T-helper 1 cell (primary cell): ENCODE measurements around the gene PPP1R1B.

Experiments used
- DNase-seq, 5 donors: peaks; one replicate each; pipeline ENCODE4 v3.0.0-alpha.2; 2012 to 2020

The PPP1R1B gene

DNA sequence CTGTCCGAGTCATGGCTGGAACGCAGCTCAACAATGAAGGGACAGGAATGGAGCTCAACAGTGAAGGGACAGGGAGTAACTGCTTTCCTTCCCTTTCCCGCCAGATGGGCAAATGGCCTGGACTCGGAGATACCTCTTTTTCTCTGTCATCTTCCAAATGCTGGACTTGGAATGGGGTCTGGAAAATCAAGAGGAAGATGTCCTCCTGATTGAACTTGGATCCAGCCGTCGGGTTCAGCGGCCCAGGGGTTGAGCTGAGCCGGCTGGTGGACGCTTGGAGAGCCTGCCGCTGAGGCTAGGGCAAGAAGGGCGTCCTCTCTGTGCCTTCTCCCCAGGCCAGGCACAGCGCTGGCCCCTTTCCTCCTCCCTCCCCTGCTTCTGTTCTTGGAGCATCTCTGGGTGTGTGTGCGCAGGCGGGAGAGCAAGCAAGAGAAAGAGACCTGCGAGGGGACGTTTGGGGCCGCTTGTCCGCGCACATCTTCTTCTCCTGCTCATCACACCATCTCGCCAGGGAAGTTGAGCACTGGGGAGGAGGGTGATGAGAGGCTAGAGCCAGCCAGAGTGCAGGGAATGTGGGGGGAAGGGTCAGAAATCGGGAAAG lies 25.7 kb upstream of the PPP1R1B start:
- DNase-seq, result no peak

DNA sequence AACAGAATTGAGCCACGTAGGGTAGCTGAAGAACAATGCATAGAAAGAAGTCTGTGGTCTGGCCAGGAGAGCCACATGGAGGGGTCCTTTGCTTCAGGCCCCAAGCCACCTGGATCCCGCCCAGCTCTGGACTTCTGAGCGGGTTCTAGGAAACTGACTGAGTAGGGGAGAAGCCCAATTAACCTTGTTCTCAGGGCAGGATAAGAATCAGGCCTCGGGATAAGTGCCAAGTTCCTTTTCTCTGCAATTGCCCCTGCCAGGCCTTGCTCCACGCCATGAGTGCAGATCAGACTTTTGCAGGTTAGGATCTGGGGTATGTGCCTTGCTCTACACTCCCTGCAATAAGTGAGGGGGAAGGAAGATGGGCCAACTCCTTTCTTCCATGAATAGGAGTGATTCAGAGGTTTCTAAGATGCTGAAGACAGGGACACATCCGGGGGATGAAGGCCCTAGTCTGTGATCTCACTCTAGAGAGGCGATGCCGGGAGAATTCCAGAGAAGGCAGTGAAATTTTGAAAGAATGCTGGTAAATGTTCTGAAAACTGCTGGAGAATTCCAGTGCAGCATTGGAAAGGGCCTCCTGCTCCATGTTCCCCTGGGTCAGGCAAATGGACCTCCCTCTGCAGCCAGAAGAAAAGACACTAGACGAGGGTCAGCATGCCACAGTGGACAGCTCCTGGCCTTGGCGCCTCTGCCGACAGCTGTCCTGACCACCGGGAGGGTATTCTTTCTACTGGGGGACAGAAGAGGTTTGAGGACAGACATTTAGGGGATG lies 24.8 kb upstream of the PPP1R1B start:
- DNase-seq, result no peak

DNA sequence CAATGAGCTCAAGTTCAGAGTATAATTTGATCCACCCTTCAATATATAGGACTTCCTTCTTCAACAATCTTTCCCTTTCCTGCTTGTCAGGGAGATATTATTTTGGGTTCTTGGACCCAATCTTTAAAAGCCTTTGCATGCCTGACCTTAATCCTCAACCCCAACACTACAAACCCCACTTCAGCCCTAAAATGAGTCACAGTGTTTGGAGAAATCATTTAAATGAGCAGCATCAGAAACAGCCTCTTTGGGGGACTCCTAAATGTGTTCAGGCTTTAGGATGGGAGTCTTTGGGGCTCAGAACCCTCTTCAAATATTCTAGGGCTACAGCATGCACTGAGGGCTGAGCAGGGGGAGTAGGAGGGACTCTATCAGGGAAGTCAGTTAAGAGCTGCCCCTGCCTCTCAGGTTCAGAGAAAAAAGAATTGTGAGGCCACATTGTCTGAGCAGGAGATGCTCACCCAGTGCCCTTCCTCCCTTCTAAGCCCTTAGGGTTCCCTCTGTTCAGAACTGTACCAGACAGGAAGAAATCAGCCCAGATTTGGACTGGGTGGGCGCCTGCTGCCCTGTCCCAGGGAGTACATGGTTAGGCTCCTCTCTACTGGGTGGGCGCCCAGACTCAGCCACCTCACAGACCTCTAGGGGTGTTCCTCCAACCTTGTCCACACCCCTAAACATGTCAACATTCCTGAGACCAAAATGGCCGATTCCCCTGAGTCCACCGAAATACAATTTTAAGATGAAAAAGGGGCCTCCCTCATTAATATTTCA lies 24.0 kb upstream of the PPP1R1B start:
- no peak for DNase-seq

DNA sequence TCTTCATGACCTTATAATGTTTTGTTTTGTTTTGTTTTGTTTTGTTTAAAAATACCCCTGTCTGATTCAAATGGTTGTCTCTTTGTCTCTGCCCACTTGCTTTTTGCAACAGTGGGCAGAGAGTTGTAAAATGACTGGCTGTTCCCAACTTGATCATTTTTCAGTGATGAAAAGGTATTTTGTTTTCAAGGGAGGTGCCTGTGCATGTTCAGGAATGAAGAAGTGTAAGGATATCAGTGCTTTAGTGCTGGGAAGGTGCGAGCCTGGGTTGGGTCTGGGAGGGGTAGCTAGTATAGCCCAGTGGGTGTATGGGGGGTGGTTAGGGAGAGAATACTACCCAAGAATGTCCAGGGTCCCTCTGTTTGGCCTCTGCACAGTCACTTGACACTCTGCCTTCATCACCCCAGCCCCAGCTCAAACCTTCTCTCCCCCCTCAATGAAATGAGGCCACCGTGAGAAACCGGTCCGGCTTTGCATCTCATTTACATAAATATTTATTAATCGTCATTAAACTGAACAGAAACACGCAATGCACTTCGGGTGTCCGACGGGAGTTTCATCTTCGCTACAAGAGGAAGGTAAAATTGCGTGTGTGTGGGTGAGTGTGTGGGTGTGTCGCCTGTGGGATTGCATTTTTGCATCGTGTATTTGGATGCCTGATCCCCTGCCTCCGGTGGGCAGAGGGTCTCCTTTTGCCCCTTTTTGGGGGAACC lies 23.3 kb upstream of the PPP1R1B start:
- no peak for DNase-seq

DNA sequence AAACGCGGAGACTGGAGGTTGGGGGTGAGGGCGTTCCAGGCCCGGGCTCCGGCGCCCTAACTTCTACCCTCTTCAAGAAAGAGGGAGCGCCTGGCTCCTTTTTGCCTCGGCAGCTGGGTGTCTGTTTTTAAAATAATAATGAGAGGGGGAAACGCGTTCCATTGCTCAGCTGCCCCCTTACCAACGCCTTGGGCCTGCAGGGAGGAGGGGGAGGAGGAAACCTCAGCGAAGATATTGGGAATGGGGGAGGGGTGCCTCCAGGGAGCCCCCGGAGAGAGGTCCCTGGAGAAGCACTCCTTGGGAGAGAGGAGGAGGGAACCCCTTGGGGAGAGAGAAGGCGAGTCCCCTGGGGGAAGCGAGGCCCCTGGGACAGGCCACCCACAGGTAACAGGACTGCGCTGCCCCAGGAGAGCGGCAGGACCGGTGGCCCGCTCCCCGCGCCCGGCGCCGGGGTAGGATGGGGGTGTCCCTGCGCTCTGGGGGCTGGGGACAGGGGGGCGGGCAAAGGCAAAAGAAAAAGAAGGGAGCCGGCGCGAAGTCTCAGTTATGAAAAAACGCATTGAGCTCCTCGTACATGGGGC lies 21.8 kb upstream of the PPP1R1B start:
- no peak for DNase-seq

DNA sequence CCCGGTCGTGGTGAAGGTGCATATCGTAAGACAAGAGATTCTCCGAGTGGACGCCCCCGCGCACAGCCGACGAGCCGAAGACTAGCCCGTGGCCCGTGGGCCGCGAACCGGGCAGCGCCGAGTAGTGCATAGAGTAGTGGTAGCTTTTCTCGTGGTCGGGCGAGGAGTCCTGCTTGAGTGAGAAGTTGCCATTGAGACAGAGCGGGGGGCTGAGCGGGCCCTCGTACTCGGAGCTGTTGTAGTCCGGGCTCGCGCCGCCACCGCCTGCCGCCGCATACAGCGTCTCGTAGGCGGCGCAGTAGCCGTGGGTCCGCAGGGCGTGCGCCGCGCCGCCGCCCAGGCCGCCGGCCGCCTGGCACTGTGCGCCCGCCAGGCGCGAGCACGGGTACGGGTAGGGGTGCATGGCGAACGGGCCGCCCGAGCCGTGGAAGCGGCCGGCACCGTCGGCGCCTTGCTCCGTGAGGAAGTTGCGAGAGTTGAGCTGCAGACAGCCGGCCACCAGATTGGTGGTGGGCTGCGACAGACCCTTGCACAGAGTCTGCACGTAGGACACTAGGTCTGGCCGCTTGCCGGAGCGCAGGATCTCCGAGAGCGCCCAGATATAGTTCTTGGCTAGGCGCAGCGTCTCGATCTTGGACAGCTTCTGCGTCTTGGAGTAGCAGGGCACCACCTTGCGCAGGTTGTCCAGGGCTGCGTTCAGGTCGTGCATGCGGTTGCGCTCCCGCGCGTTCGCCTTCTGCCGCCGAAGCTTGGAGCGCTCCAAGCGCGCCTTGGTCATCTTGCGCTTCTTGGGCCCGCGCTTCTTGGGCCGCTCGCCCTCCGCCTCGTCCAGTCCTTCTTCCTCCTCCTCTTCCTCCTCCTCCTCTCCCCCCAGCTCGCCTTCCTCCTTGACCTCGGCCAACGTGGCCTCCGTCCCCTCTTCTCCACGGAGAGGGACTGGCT lies 21.0 kb upstream of the PPP1R1B start:
- DNase-seq, result no peak

DNA sequence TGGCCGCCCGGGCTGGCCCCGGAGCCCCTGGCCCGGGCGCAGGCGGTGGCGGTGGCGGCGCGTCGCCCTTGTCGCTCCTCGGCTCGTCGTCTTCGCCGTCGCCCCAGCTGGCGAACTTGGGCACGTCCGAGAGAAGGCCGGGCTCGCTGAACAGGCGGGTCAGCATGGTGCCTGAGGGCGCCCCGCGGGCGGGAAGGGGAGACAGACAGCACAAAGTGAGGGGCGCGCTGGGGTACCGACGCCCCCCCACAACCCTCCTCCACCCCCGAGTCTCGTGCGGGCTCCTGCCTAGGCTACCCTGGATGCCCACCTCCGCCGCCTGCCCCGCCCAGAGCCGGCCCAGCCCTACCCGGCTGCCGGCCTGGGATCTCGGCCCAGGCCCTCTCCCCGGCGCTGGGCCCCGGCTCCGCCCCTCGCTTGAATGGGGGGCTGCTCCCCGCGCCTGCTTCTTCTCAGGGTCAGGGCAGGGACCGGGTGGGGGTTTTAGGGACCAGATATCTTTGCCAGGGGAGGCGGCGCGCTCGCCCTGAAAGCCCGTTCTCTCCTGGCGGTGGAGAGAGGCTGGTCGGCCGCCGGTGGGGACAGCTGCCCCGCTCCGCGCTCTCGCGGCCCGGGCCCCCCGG lies 20.2 kb upstream of the PPP1R1B start:
- DNase-seq, result no peak

DNA sequence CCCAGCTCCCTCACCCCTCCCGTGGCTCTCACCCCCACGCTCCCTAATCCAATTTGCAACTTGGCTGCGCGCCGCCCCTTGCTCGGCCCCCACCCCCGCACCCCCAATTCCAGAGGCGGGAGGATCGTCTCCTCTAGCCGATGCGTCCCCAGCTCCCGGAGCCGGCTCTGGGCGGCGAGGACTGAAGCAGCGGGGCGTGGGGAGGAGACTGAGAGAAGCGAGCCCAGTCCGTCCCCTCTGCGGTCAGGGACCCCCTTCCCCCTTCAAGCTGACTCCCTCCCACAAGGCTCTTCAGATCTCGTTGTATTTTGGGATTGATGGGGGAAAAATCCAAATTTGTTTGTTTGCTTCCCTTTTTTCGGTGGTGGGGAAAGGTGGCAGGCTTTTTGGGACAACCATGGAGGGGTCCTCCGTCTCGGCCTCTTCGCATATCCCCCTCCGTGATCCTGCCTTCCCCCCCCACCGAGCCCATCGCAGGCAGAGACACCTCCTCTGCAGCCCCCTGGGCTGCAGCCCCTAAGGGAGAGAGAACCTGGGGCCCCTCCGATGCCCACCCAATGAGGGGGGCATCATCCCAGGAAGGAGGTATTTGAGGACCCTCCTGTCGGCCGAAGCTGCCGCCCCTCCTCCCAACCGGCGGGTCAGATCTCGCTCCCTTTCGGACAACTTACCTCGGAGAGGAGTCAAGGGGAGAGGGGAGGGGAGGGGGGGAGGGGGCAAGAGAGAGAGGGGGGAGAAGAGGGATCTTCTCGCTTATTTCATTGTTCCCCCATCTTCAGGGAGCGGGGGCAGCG lies 19.5 kb upstream of the PPP1R1B start:
- DNase-seq, result no peak

DNA sequence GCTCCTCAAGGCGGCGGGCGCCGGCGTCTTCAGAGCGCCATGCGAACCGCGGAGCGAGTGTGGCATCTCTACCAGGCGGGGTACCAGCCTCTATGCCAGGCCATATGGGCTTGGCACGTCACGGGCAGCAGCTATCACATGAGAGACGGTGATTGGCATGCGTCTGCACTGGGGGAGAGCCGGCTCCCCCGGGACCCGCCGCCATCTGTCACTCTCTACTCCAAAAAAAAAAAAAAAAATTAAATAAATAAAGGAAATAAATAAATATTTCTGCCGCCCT lies 19.0 kb upstream of the PPP1R1B start, which contains the start of gene NEUROD2:
Gene NEUROD2, minus strand, starts transcription at position 70 of the 280 bp plus-strand sequence. CDS start 1,321 bp downstream, outside the sequence.
- no peak for DNase-seq

DNA sequence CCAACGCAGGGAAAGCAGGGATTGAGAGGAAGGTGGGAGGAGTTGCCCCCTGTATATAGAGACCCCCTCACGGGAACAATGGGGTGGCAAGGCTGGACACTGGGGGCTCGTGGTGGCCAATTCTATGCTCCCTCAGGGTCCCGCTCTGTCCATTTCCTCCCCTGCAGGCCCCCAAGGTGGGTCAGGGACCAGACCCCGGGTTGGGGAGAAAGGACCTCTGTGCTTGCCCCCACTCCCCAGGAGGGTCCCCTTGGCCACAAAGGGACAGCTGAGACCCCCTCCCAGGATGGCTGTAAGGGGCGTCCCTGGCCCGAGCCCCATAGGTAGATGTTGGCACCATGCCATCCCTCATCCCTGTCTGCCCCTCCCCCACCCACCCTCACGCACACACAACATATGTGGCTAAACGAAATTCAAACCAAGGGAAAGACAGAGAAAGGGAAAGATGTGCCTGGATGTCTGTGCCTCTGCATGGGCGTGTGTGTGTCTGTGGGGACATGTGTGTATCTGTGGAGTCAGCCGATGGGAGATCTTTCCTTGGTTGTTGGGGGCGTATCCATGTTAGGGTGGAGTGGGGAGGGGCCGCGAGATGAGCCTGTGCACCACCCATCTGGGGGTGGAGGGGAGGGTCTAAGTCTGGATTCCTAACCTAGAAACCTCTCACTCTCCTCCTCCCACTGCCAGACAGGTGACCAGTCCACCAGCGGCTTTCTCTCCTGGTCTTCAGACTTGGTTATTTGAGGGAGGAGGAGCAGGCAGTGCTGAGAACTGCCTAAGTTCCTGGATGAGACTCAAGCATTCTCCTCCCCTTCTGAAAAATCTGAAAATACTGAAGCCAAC lies 18.4 kb upstream of the PPP1R1B start:
- no peak for DNase-seq

DNA sequence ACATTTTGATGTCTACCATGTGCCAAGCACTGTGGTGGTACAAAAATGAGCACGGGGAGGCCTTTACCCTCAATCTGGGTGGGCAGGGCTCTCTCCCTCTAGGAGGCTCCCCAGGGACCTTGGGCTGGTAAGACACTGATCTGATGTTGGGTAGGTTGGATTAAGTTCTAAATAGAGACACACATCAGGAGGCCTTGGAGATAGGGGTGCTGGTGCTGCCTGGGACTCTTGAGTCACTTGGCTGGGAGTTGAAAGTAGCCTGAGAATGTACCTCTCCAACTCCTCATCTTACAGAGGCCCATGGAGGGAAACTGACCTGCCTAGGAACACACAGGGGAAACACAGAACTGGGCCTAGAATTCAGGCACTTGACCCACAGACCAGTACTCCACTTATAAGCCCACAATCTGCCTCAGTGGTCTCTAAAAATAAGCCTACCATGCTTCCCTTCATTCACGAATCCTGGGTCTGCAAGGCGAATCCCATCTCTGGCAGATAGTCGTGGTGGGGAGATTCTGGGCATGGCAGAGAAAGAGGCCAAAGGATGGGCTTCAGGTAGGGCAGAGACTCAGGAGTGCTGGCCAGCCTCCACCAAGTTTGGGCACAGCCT lies 17.2 kb upstream of the PPP1R1B start:
- no peak for DNase-seq

DNA sequence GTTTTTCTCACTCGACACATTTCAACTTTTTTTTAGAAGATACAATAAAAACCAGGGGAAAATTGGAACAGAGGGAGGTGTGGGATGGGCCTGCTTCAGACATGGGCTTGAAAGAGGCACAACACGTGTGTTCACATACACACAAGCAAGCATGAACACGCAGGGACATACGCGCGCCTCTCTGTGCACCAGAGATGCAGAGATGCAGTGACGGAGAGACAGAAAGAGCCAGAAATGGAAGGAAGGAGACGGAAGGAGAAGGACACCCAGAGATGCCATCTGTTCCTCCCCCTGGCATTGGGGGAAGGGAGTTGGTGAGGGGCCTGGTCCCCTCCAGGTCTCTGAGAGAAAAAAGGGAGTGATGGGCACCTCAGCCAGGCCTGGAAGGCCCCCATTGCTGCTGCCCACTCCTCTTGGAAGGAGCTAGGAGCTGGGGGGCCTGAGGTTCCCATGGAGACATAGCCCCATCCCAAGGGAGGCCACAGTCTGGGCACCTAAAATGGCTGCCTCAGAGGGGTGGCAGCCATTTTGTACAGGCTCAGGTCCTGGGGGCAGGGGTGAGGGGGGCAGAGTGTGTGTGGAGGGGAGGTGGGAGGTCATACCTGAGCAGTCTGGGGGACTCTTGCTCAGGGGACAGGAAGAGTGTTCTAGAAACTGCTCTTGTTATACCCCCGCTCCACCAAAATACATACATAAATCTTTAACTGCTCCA lies 15.2 kb upstream of the PPP1R1B start:
- DNase-seq, result no peak

DNA sequence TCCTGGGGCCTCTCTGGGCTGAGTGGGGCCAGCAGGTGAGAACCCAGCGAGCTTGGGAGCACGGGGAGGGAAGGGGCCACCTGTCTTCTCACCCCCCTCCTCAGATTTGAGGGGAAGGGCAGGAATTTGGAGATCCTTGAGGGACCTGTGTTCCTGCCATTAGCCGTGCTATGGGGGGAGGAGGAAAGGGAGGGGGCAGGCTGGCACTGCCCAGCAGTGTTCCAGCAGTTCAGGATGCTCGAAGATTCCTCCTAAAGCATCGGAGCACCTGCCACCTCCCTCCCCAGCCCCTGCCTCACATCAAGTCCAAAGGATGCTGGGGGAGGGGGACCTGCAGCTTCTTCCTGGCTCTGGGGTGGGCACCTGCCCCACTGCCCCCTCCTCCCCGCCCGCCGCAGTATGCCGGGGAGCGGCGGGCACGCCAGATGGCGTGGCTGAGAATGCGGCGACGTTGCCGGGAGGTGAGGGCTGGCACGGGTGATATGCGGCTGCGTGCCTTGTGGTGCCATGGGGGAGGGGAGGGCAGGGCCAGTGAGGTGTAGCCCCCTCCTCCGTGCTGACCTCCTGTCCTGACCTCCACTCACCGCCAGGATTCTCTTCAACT lies 14.4 kb upstream of the PPP1R1B start:
- DNase-seq, result no peak

DNA sequence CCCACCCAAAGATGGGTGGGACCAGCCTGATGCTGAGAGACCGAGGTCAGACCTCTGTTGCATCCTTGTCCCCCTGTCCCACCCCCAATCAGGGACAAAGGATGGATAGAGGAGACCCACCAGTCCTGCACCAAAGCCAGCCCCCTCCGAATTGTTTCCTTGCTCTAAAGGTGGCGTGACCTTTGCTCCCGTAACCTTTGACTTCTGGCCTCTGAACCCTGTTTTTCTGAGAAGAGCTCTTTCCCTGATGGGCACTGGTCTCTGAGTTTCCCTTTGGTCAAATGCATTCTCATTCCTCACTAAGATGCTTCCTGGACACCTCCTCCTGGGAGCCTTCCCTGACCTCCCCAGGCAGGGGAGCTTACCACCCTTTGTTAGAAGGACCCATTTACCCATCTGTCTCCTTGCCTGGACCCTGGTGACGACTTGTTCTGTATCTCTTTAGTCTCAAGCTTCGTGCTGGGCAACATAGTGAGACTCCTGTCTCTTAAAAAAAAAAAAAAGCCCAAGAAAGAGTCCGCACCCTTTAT lies 13.8 kb upstream of the PPP1R1B start:
- no peak for DNase-seq

DNA sequence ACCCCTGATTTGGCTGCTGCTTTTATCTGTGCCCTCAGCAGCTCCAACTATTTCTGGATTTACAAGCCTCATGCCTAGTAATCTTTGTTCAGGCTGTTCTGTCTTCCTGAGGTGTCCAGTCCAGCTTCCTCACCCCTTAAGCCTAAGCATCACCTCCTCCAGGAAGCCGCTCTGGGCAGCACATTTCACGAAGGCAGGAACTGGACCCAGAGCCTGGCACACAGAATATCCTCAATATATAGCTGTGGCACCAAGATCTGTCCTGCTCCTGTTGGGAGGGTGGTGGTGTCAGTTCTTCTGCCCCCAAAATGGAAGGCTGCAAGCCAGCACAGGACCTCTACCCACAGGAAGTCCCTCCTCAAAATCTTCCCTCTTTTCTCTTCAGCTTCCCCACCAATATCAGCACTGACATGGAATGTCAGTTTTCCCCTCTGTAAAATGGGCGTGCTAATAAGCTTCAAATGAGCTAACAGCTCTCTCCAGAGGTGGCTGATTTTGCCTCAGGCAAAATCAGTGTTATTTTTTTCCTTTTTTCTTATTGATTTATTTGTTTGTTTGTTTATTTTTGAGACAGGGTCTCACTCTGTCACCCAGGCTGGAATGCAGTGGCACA lies 12.1 kb upstream of the PPP1R1B start:
- no peak for DNase-seq

DNA sequence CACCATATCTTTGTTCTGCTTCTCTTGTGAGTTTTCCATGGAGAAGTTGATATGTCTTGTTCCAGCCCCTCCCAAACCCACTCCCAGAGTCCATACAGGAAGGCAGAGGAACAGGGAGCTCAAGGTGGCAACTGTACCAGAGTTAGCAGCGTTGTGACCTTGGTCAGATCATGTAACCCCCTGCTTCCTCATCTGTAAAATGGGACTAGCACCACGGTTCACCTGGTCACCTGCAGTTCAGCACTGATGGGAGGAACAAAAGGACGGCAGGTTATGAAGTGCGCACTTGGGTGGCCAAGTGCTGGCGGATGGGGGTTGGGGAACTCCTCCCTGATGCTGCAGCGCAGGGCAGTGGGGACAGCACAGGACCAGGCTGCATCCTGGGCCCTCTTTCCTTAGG lies 11.3 kb upstream of the PPP1R1B start:
- no peak for DNase-seq

DNA sequence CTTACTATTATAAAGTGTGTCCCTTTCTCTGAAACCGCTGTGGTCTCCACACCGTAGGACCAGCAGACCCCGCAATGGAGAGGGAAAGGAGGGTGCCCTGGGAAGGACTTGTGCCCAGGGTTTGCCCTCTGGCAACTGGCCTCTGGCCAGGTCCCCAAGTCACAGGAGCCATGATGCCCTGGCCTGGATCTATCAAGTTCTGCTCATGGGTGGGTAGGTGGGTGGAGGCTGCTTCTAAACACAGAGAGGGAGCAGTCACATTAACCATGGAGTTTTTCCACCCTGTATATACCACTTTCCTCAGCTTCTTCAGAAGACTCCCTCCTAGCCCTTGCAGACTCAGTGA lies 9.7 kb upstream of the PPP1R1B start:
- no peak for DNase-seq
